ENCODE measurements around the gene CASZ1. TPM values are rescaled to one million over a fixed set of nuclear protein-coding genes. Genes with fewer than 3 reads are reported as not detected.

Gene CASZ1
- total RNA-seq, 1 donor from 2014 or later = 4.0 TPM

DNA sequence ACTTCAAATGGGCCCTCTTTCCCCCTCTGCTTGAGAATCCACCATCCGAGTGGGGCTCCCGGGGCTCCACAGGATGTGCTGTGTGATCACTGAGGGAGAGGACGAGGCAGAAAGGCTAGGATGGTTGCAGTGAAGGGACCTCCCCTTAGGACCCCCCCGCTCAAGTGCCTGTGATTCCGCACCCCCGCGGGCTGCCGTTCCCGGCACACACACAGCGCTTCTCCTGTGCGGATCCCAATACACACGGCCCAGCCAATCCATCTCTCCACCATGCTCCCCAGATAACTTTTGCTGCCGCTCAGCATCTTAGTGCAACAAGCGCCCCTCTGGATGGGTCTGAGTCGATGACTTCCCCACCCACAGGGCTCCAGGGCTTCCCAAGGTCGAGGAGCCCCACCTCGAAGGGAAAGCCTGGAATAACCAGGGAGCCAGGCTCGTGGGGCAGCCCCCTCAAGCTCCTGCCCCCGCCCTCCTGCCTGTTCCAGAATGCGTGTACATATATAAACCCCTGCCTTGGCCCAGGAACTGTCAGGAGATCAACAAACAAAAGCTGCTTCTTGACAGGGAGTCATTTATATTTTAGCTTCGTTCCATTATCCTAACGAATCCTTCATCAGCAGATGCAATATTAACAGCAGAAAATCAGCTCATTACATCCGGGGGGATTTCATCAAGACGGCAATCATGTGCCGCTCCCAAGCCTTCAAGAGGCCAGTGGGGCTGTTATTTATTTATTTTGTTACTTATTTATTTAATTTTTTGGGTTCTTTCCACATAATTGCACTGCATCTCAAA lies 83.7 kb downstream of the CASZ1 start:
- peaks cover 37% of the 10 kb centered on the region for H3K27me3 Mint-ChIP-seq (ENCODE audit: low read depth, unreplicated experiment)
- TF ChIP-seq EZH2 (IDR thresholded peaks at IDR 0.05; ENCODE audit: insufficient read depth, low read length) = no peak
- no peak for TF ChIP-seq CTCF (IDR thresholded peaks at IDR 0.05; ENCODE audit: insufficient read depth, low read depth, low read length)

DNA sequence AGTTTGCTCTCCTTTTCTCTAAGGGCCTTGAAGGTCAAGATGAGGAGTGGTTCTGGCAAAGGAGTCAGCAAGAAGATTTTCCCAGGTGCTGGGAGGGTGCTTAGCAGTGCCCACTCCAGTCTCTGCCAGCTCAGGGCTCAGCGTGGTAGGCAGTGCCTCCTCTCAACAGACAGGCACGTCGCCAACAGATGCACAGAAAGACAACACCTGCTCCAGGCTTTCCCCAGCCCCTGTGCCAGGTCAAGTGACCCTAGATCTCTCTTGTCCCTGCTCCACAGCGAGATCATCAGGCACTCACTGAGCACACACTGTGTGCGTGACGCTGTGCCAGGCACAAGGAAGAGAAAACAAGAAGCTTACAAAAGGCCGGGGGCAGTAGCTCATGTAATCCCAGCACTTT lies 86.0 kb downstream of the CASZ1 start:
- H3K27ac Mint-ChIP-seq (ENCODE audit: unreplicated experiment) = no peak overlapping the region
- H3K9me3 ChIP-seq (ENCODE audit: insufficient read depth, low read depth, low read length) = no peaks in the 10 kb centered on the region
- H3K36me3 ChIP-seq (ENCODE audit: insufficient read depth, low read length) = no peaks in the 10 kb centered on the region
- TF ChIP-seq EZH2 (IDR thresholded peaks at IDR 0.05; ENCODE audit: insufficient read depth, low read length) (no peak), CTCF (IDR thresholded peaks at IDR 0.05; ENCODE audit: insufficient read depth, low read depth, low read length) (no peak)
- FAIRE-seq (no peak), DNase-seq (ENCODE audit: low read depth) (no peak)
- H3K27me3 Mint-ChIP-seq (ENCODE audit: low read depth, unreplicated experiment) = peaks cover 47% of the 10 kb centered on the region
- no peaks in the 10 kb centered on the region for H3K4me1 Mint-ChIP-seq (ENCODE audit: low read depth, unreplicated experiment)
- H3K4me3 ChIP-seq (ENCODE audit: insufficient read depth, low read depth, low read length) = no peak overlapping the region
- no peak overlapping the region for H3K4me2 ChIP-seq (ENCODE audit: low read length)
- no peaks in the 10 kb centered on the region for H3K4me1 ChIP-seq (ENCODE audit: insufficient read depth, low read length)
- no peak overlapping the region for H3K4me3 Mint-ChIP-seq (ENCODE audit: unreplicated experiment)
- H2AFZ ChIP-seq (ENCODE audit: low read depth, low read length) = no peak overlapping the region
- no peaks in the 10 kb centered on the region for H3K79me2 ChIP-seq (ENCODE audit: insufficient read depth, low read length)
- no peak overlapping the region for H3K27ac ChIP-seq (ENCODE audit: low read depth, low read length)
- H3K9me3 Mint-ChIP-seq (ENCODE audit: unreplicated experiment) = peaks cover 2% of the 10 kb centered on the region
- H3K36me3 Mint-ChIP-seq (ENCODE audit: low read depth, unreplicated experiment) = peaks cover 2% of the 10 kb centered on the region
- H3K9ac ChIP-seq (ENCODE audit: low read length) = no peak overlapping the region
- peaks cover 38% of the 10 kb centered on the region for H3K27me3 ChIP-seq (ENCODE audit: insufficient read depth, low read length)
- H4K20me1 ChIP-seq (ENCODE audit: insufficient read depth, low read length) = peaks cover 3% of the 10 kb centered on the region

More for the DNA sequence above, 83.7 kb downstream of the CASZ1 start:
- H3K27ac ChIP-seq (ENCODE audit: low read depth, low read length) = no peak overlapping the region
- H3K9ac ChIP-seq (ENCODE audit: low read length) = no peak overlapping the region
- H3K4me1 ChIP-seq (ENCODE audit: insufficient read depth, low read length) = no peaks in the 10 kb centered on the region
- H3K27me3 ChIP-seq (ENCODE audit: insufficient read depth, low read length) = peaks cover 32% of the 10 kb centered on the region
- Mint-ChIP-seq H3K9me3 (ENCODE audit: unreplicated experiment) (no peaks in the 10 kb centered on the region), H3K36me3 (ENCODE audit: low read depth, unreplicated experiment) (no peaks in the 10 kb centered on the region), H3K4me1 (ENCODE audit: low read depth, unreplicated experiment) (no peaks in the 10 kb centered on the region), H3K27ac (ENCODE audit: unreplicated experiment) (no peak overlapping the region), H3K4me3 (ENCODE audit: unreplicated experiment) (no peak overlapping the region)
- H4K20me1 ChIP-seq (ENCODE audit: insufficient read depth, low read length) = peaks cover 3% of the 10 kb centered on the region
- H2AFZ ChIP-seq (ENCODE audit: low read depth, low read length) = no peak overlapping the region
- H3K36me3 ChIP-seq (ENCODE audit: insufficient read depth, low read length) = no peaks in the 10 kb centered on the region
- no peaks in the 10 kb centered on the region for H3K9me3 ChIP-seq (ENCODE audit: insufficient read depth, low read depth, low read length)
- no peak for FAIRE-seq
- no peak overlapping the region for H3K4me2 ChIP-seq (ENCODE audit: low read length)
- no peaks in the 10 kb centered on the region for H3K79me2 ChIP-seq (ENCODE audit: insufficient read depth, low read length)
- no peak overlapping the region for H3K4me3 ChIP-seq (ENCODE audit: insufficient read depth, low read depth, low read length)
- no peak for DNase-seq (ENCODE audit: low read depth)

DNA sequence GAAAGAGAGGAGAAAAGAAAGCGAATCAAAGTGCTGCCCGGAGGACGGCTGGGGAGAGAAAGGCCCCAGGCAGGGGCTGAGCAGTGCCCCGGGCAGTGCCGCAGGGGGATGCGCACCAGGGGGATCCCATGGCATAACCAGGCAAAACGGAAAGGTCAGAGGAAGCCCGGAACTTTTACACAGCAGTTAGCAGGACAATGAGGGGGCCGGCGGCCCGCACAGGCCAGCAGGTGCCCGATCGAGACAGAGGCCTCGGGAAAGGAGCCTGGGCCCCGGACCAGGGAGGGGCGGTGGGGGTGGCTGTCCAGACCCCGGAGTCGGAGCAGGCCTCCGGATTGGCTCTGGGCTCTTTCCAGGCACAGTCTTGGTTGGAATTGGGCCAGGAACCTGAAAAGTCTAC lies 86.8 kb downstream of the CASZ1 start:
- H3K27me3 ChIP-seq (ENCODE audit: insufficient read depth, low read length) = peaks cover 45% of the 10 kb centered on the region
- H3K9me3 ChIP-seq (ENCODE audit: insufficient read depth, low read depth, low read length) = no peaks in the 10 kb centered on the region
- peaks cover 2% of the 10 kb centered on the region for H3K9me3 Mint-ChIP-seq (ENCODE audit: unreplicated experiment)
- H3K36me3 Mint-ChIP-seq (ENCODE audit: low read depth, unreplicated experiment) = peaks cover 2% of the 10 kb centered on the region
- FAIRE-seq = no peak
- H3K4me1 ChIP-seq (ENCODE audit: insufficient read depth, low read length) = no peaks in the 10 kb centered on the region
- H2AFZ ChIP-seq (ENCODE audit: low read depth, low read length) = no peak overlapping the region
- no peaks in the 10 kb centered on the region for H4K20me1 ChIP-seq (ENCODE audit: insufficient read depth, low read length)
- no peak overlapping the region for H3K9ac ChIP-seq (ENCODE audit: low read length)
- H3K36me3 ChIP-seq (ENCODE audit: insufficient read depth, low read length) = no peaks in the 10 kb centered on the region
- TF ChIP-seq EZH2 (IDR thresholded peaks at IDR 0.05; ENCODE audit: insufficient read depth, low read length) = no peak
- TF ChIP-seq CTCF (IDR thresholded peaks at IDR 0.05; ENCODE audit: insufficient read depth, low read depth, low read length) = no peak
- no peak overlapping the region for H3K4me3 Mint-ChIP-seq (ENCODE audit: unreplicated experiment)
- H3K27ac Mint-ChIP-seq (ENCODE audit: unreplicated experiment) = no peak overlapping the region
- H3K4me2 ChIP-seq (ENCODE audit: low read length) = no peak overlapping the region
- no peak for DNase-seq (ENCODE audit: low read depth)
- no peak overlapping the region for H3K27ac ChIP-seq (ENCODE audit: low read depth, low read length)
- peaks cover 50% of the 10 kb centered on the region for H3K27me3 Mint-ChIP-seq (ENCODE audit: low read depth, unreplicated experiment)
- no peaks in the 10 kb centered on the region for H3K4me1 Mint-ChIP-seq (ENCODE audit: low read depth, unreplicated experiment)
- no peak overlapping the region for H3K4me3 ChIP-seq (ENCODE audit: insufficient read depth, low read depth, low read length)
- H3K79me2 ChIP-seq (ENCODE audit: insufficient read depth, low read length) = no peaks in the 10 kb centered on the region
